ENCODE results near the gene CEACAM20.

DNA sequence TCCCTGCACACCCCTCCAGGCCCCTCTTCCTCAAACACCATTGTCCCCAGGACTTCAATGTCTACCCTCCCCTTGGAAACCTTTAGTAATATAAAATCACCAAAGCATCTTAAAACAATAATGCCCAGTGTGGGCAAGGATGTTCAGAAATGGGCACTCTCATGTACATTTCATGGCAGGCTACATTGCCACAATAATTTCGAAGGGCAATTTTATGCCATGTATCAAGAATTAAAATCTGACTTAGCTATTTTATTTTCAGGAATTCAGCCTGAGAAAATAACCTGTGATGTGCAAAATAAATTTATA is 48.0 kb upstream of the CEACAM20 start:
- TF ChIP-seq, protein P1, sequence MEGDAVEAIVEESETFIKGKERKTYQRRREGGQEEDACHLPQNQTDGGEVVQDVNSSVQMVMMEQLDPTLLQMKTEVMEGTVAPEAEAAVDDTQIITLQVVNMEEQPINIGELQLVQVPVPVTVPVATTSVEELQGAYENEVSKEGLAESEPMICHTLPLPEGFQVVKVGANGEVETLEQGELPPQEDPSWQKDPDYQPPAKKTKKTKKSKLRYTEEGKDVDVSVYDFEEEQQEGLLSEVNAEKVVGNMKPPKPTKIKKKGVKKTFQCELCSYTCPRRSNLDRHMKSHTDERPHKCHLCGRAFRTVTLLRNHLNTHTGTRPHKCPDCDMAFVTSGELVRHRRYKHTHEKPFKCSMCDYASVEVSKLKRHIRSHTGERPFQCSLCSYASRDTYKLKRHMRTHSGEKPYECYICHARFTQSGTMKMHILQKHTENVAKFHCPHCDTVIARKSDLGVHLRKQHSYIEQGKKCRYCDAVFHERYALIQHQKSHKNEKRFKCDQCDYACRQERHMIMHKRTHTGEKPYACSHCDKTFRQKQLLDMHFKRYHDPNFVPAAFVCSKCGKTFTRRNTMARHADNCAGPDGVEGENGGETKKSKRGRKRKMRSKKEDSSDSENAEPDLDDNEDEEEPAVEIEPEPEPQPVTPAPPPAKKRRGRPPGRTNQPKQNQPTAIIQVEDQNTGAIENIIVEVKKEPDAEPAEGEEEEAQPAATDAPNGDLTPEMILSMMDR (conservative IDR thresholded peaks at IDR 0.05; ENCODE audit: low read depth in 2 of 2), result no peak
- TF ChIP-seq EZH2 (IDR thresholded peaks at IDR 0.05; ENCODE audit: low read depth, unreplicated experiment) (no peak), POLR2AphosphoS5 (IDR thresholded peaks at IDR 0.05; ENCODE audit: low read depth) (no peak), EZH2phosphoT487 (IDR thresholded peaks at IDR 0.05; ENCODE audit: unreplicated experiment) (no peak), ZNF114 (CRISPR knock-in tag; IDR thresholded peaks at IDR 0.05) (no peak)
- TF ChIP-seq, protein P2, sequence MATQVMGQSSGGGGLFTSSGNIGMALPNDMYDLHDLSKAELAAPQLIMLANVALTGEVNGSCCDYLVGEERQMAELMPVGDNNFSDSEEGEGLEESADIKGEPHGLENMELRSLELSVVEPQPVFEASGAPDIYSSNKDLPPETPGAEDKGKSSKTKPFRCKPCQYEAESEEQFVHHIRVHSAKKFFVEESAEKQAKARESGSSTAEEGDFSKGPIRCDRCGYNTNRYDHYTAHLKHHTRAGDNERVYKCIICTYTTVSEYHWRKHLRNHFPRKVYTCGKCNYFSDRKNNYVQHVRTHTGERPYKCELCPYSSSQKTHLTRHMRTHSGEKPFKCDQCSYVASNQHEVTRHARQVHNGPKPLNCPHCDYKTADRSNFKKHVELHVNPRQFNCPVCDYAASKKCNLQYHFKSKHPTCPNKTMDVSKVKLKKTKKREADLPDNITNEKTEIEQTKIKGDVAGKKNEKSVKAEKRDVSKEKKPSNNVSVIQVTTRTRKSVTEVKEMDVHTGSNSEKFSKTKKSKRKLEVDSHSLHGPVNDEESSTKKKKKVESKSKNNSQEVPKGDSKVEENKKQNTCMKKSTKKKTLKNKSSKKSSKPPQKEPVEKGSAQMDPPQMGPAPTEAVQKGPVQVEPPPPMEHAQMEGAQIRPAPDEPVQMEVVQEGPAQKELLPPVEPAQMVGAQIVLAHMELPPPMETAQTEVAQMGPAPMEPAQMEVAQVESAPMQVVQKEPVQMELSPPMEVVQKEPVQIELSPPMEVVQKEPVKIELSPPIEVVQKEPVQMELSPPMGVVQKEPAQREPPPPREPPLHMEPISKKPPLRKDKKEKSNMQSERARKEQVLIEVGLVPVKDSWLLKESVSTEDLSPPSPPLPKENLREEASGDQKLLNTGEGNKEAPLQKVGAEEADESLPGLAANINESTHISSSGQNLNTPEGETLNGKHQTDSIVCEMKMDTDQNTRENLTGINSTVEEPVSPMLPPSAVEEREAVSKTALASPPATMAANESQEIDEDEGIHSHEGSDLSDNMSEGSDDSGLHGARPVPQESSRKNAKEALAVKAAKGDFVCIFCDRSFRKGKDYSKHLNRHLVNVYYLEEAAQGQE (IDR thresholded peaks at IDR 0.05; ENCODE audit: unreplicated experiment), result no peak

Data from GM23338 (cell line).